CD14-positive monocyte (primary cell): ENCODE results near the gene ESRP2. TPM values are rescaled to one million over a fixed set of nuclear protein-coding genes. Genes with fewer than 3 reads are reported as not detected.

ENCODE experiments used
- DNase-seq, 3 donors: peaks; one replicate each; pipeline ENCODE4 v3.0.0-alpha.2; 2011 to 2022
- H2AFZ ChIP-seq: 2 replicates; pipeline ENCODE4 v1.6.0; 2012; ENCODE audit warnings: mild to moderate bottlenecking, low read depth, low read length, inconsistent platforms; ENCODE audit not compliant: insufficient read depth, poor library complexity, severe bottlenecking
- H3K27ac ChIP-seq, 2 donors: 1 replicate in 1 of 2; 2 replicates in 1 of 2; pipeline ENCODE4 v1.5.1; 2012 to 2013; ENCODE audit warnings: low read length in 2 of 2, control low read depth in 1 of 2, inconsistent platforms in 1 of 2, low read depth in 1 of 2, mild to moderate bottlenecking in 1 of 2
- H3K27me3 ChIP-seq, 2 donors: one replicate each; pipeline versions ENCODE4 v1.6.0 to v1.6.1; 2011 to 2013; ENCODE audit warnings: low read length in 2 of 2; ENCODE audit not compliant: control insufficient read depth in 2 of 2, insufficient read depth in 2 of 2
- H3K36me3 ChIP-seq, 2 donors: replicated peaks in 1 of 2; 1 replicate in 1 of 2; 2 replicates in 1 of 2; pipeline versions ENCODE4 v1.5.1 to v1.6.1; 2012 to 2013; ENCODE audit warnings: low read length in 2 of 2, control low read depth in 1 of 2, inconsistent platforms in 1 of 2, mild to moderate bottlenecking in 1 of 2; ENCODE audit not compliant: insufficient read depth in 2 of 2, control insufficient read depth in 1 of 2
- H3K4me1 ChIP-seq, 2 donors: 1 replicate in 1 of 2; 2 replicates in 1 of 2; pipeline versions ENCODE4 v1.5.1 to v1.6.1; 2012 to 2013; ENCODE audit warnings: low read length in 2 of 2, control low read depth in 1 of 2, inconsistent platforms in 1 of 2, mild to moderate bottlenecking in 1 of 2, moderate library complexity in 1 of 2; ENCODE audit not compliant: insufficient read depth in 2 of 2, control insufficient read depth in 1 of 2
- H3K4me2 ChIP-seq: replicated peaks from 2 replicates; pipeline ENCODE3; 2012; ENCODE audit warnings: low read length, moderate library complexity, mild to moderate bottlenecking; ENCODE audit not compliant: poor library complexity, severe bottlenecking; ENCODE audit errors: extremely low read depth
- H3K4me3 ChIP-seq, 3 experiments: fragments of 200-600 bp in 1 of 3; sonication (generic) in 1 of 3; replicated peaks in 1 of 3; 1 replicate in 2 of 3; 2 replicates in 1 of 3; pipeline ENCODE4 v1.5.1; 2011 to 2013; ENCODE audit warnings: low read length in 3 of 3, mild to moderate bottlenecking in 3 of 3, control low read depth in 2 of 3, low read depth in 2 of 3, inconsistent platforms in 1 of 3, moderate library complexity in 1 of 3
- H3K79me2 ChIP-seq: 2 replicates; pipeline ENCODE4 v1.6.0; 2012; ENCODE audit warnings: mild to moderate bottlenecking, control low read depth, inconsistent platforms, low read length, moderate library complexity; ENCODE audit not compliant: insufficient read depth
- H3K9ac ChIP-seq: 2 replicates; pipeline ENCODE4 v1.6.0; 2017; ENCODE audit warnings: low read length, mild to moderate bottlenecking; ENCODE audit not compliant: insufficient read depth, poor library complexity, severe bottlenecking
- H3K9me3 ChIP-seq, 2 donors: replicated peaks in 1 of 2; 1 replicate in 1 of 2; 2 replicates in 1 of 2; pipeline versions ENCODE4 v1.5.1 to v1.6.1; 2012 to 2013; ENCODE audit warnings: low read length in 2 of 2, control low read depth in 1 of 2; ENCODE audit not compliant: control insufficient read depth in 1 of 2, insufficient read depth in 1 of 2
- H4K20me1 ChIP-seq: 2 replicates; pipeline ENCODE4 v1.6.0; 2012; ENCODE audit warnings: mild to moderate bottlenecking, low read length, control low read depth, moderate library complexity; ENCODE audit not compliant: insufficient read depth
- H3K27ac Mint-ChIP-seq, 7 donors: one replicate each; pipeline ENCODE4 v1.8.0; 2020; ENCODE audit warnings: mild to moderate bottlenecking in 7 of 7, mixed read lengths in 7 of 7, moderate library complexity in 6 of 7, inconsistent platforms in 2 of 7
- H3K27me3 Mint-ChIP-seq, 3 donors: one replicate each; pipeline ENCODE4 v1.8.0; 2021 to 2022; ENCODE audit warnings: low read depth in 3 of 3, mild to moderate bottlenecking in 3 of 3, mixed read lengths in 3 of 3, moderate library complexity in 3 of 3, inconsistent platforms in 1 of 3
- H3K36me3 Mint-ChIP-seq, 2 donors: one replicate each; pipeline ENCODE4 v1.8.0; 2020; ENCODE audit warnings: mixed read lengths in 2 of 2, inconsistent platforms in 1 of 2, mild to moderate bottlenecking in 1 of 2
- H3K4me1 Mint-ChIP-seq: one replicate; pipeline ENCODE4 v1.8.0; 2020; ENCODE audit warnings: mild to moderate bottlenecking, mixed read lengths
- H3K4me3 Mint-ChIP-seq, 2 donors: one replicate each; pipeline ENCODE4 v1.8.0; 2020; ENCODE audit warnings: mild to moderate bottlenecking in 2 of 2, mixed read lengths in 2 of 2, moderate library complexity in 1 of 2
- H3K9me3 Mint-ChIP-seq, 7 donors: one replicate each; pipeline ENCODE4 v1.8.0; 2020 to 2022; ENCODE audit warnings: mixed read lengths in 7 of 7, mild to moderate bottlenecking in 6 of 7, moderate library complexity in 6 of 7, inconsistent platforms in 2 of 7
- WGBS: methylation state at CpG from one replicate; pipeline ENCODE4 v1.1.5; 2013; ENCODE audit warnings: missing lambda C conversion rate; ENCODE audit not compliant: insufficient coverage; 5-methylcytosine and 5-hydroxymethylcytosine counted together
- intact Hi-C, 2 donors: fragments of 100-400 bp; cut with micrococcal nuclease; formaldehyde crosslinking; loops; one replicate each; pipeline versions ENCODE4 v1.15.0 to v1.15.1; 2023
- polyA plus RNA-seq, 3 donors: library from polyadenylated mRNA; depleted of rRNA in 1 of 3; unstranded in 2 of 3; stranded (reverse) in 1 of 3; fragments of 300-500 nt in 2 of 3; fragments of >200 nt in 1 of 3; fragmentation: Illumina TruSeq in 2 of 3; gene quantifications; 1 replicate in 2 of 3; 2 replicates in 1 of 3; pipeline ENCODE4 v1.2.3, GENCODE V29; 2012 to 2021
- TF ChIP-seq, protein P1 (sequence below): fragments of 200-600 bp; IDR thresholded peaks from one replicate; pipeline ENCODE4 v1.8.0; 2022; ENCODE audit warnings: antibody characterized with exemption, mild to moderate bottlenecking

ESRP2 gene
- polyA plus RNA-seq, 3 donors, result not detected

DNA sequence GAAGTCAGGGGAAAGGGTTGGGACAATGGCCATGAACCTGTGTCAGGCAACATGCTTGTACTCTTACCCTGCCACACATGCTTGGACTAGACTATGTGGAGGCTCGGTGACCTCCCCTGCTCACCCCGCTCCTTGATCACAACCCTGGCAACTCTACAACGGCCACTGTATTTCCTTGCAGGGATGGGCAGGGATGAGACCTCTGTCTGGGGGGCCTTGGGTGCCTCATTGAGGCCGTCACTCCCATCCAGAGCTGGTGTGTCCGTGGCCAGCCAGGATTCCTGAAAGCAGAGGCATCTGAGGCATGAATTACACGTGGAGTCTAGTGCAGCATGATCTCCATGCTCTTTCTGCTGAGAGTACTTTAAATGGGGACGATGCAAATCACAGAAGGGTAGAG lies 10.2 kb upstream of the ESRP2 start:
- H3K27ac Mint-ChIP-seq, result peak overlapping the region in 6 of 7 donors; percentile 80 to 92 (median 86)
- H3K79me2 ChIP-seq, result peaks cover 41% of the 10 kb centered on the region
- H3K9me3 ChIP-seq, result no peaks in the 10 kb centered on the region
- peak overlapping the region; percentile 76 for H3K9ac ChIP-seq
- H3K4me1 Mint-ChIP-seq, result peaks cover 49% of the 10 kb centered on the region
- WGBS, result 89% methylated on average over 7 of the region's 7 CpGs
- H3K4me3 ChIP-seq, result peak overlapping the region; percentile 69 to 89 (median 86)
- peak overlapping the region; percentile 80 for H2AFZ ChIP-seq
- H3K4me3 Mint-ChIP-seq, result peak overlapping the region; percentile 97 to 98
- no peak for DNase-seq
- H3K27me3 Mint-ChIP-seq, result peaks cover 0 to 5% (median 2%) of the 10 kb centered on the region in 3 donors
- peaks cover 9 to 25% of the 10 kb centered on the region in 2 donors for H3K36me3 ChIP-seq
- H3K4me1 ChIP-seq, result peaks cover 39 to 47% of the 10 kb centered on the region in 2 donors
- TF ChIP-seq, protein P1, sequence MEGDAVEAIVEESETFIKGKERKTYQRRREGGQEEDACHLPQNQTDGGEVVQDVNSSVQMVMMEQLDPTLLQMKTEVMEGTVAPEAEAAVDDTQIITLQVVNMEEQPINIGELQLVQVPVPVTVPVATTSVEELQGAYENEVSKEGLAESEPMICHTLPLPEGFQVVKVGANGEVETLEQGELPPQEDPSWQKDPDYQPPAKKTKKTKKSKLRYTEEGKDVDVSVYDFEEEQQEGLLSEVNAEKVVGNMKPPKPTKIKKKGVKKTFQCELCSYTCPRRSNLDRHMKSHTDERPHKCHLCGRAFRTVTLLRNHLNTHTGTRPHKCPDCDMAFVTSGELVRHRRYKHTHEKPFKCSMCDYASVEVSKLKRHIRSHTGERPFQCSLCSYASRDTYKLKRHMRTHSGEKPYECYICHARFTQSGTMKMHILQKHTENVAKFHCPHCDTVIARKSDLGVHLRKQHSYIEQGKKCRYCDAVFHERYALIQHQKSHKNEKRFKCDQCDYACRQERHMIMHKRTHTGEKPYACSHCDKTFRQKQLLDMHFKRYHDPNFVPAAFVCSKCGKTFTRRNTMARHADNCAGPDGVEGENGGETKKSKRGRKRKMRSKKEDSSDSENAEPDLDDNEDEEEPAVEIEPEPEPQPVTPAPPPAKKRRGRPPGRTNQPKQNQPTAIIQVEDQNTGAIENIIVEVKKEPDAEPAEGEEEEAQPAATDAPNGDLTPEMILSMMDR, result no peak
- peaks cover 17 to 35% of the 10 kb centered on the region in 2 donors for H3K36me3 Mint-ChIP-seq
- H4K20me1 ChIP-seq, result peaks cover 4% of the 10 kb centered on the region
- peaks cover 0 to 2% (median 0%) of the 10 kb centered on the region in 7 donors for H3K9me3 Mint-ChIP-seq
- intact Hi-C loops, result loop anchor here (5.0 to 10.0 kb wide), 2 partner anchors 66 to 161 kb away; partner anchors contain the start of genes PRMT7 (in 2 of the 2), SLC7A6OS (in 2 of the 2) and NFATC3 (in 1 of the 2)
- H3K4me2 ChIP-seq, result peak overlapping the region; percentile 91
- no peaks in the 10 kb centered on the region for H3K27me3 ChIP-seq
- H3K27ac ChIP-seq, result peak overlapping the region; percentile 61 to 86

DNA sequence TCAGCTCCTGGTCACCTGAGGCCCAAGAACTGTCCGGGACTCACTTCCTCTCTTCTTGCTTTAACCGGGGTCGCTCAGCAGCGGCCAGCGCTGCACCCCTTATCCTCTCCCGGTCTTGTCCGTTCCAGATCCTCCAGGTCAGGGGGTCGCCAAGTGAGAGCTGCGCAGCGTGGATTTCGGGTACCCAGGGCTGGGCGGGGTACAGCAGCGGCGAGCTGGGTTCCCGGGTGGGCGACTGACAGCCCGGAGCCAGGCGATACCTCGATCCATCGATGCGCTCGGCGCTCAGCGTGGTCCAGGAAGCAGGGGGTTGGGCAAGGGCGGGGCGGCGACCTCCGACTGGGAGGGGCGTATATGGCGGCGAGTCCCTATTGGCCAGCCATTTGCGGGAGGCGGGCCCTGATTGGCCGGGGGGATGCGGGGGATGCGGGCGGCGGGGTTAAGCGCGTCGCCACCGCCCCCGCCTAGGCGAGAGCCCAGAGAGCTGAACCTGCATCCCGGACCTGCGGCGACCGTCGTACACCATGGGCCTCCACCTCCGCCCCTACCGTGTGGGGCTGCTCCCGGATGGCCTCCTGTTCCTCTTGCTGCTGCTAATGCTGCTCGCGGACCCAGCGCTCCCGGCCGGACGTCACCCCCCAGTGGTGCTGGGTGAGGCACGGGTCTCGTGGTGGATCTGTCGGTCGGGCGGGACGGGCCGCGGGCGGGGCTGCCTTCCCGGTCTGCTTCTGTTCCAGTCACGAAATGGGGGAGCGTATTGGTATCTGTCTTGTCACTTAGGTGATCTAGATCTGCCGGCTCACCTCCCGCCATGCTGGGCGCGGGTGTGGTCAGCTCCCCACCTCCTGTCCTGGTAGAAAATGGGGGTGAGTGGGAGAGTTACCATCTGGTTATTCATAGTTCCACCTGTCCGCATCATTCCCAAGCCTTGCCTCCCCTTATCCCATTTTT lies 9.3 kb upstream of the ESRP2 start, which contains the start of gene PLA2G15:
PLA2G15 (plus strand) TSS at position 471 of the 951 bp plus-strand sequence; CDS start at position 525, 54 bp downstream.
- H3K9me3 Mint-ChIP-seq, result peaks cover 0 to 2% (median 0%) of the 10 kb centered on the region in 7 donors
- peaks cover 41% of the 10 kb centered on the region for H3K79me2 ChIP-seq
- peak within 1 kb of the TSS; percentile 61 to 86 for H3K27ac ChIP-seq
- H3K9ac ChIP-seq, result peak within 1 kb of the TSS; percentile 76
- H2AFZ ChIP-seq, result peak within 1 kb of the TSS; percentile 80
- H3K27ac Mint-ChIP-seq, result peak within 1 kb of the TSS; percentile 60 to 92 (median 86)
- peaks cover 49% of the 10 kb centered on the region for H3K4me1 Mint-ChIP-seq
- peak; percentile 79 to 92 (median 88) for DNase-seq
- no peaks in the 10 kb centered on the region for H3K9me3 ChIP-seq
- TF ChIP-seq, protein P1, result no peak
- intact Hi-C loops, result loop anchor here (5.0 to 10.0 kb wide), 2 partner anchors 67 to 160 kb away; partner anchors contain the start of genes PRMT7 (in 2 of the 2), SLC7A6OS (in 2 of the 2) and NFATC3 (in 1 of the 2)
- peak within 1 kb of the TSS; percentile 97 to 98 for H3K4me3 Mint-ChIP-seq
- WGBS, result under 1% methylated on average over 70 of the region's 75 CpGs
- peaks cover 9 to 17% of the 10 kb centered on the region in 2 donors for H3K36me3 ChIP-seq
- peaks cover 39 to 47% of the 10 kb centered on the region in 2 donors for H3K4me1 ChIP-seq
- H3K4me2 ChIP-seq, result peak within 1 kb of the TSS; percentile 91
- H3K27me3 ChIP-seq, result no peaks in the 10 kb centered on the region
- H3K36me3 Mint-ChIP-seq, result peaks cover 12 to 27% of the 10 kb centered on the region in 2 donors
- peaks cover 4% of the 10 kb centered on the region for H4K20me1 ChIP-seq
- peak within 1 kb of the TSS; percentile 69 to 89 (median 86) for H3K4me3 ChIP-seq
- H3K27me3 Mint-ChIP-seq, result peaks cover 0 to 5% (median 0%) of the 10 kb centered on the region in 3 donors
